Measurements from ENCODE around the gene NCKIPSD.

GRCh38 chr3:48663489-48664312 is 22.0 kb downstream of the NCKIPSD start:
- TF ChIP-seq POLR2A (IDR thresholded peaks at IDR 0.05) = peak; percentile 13 to 64
- peak; percentile 52 to 71 (median 64) for TF ChIP-seq CTCF (IDR thresholded peaks at IDR 0.05)

All from uterus (tissue), 2 donors.